WTC11 (cell line): Measurements from ENCODE around the gene SPATA2. TPM values are rescaled to one million over a fixed set of nuclear protein-coding genes. Genes with fewer than 3 reads are reported as not detected.

Experiments used
- ATAC-seq: fragments of 200-7000 bp; cut with Tn5 transposase; 2 replicates; pipeline ENCODE4 v1.10.0; 2021; ENCODE audit warnings: mild to moderate bottlenecking, moderate library complexity
- CTCF ChIA-PET: fragments of 300-600 bp; sonication (Branson Sonifier 250); formaldehyde crosslinking; loops from one replicate; lab custom pipeline; 2021; ENCODE audit warnings: antibody characterized with exemption; lab: Charles Lee
- POLR2A ChIA-PET: fragments of 350-600 bp; sonication (Branson Sonifier 250); formaldehyde crosslinking; loops from one replicate; lab custom pipeline; 2021; ENCODE audit warnings: antibody characterized with exemption; lab: Charles Lee
- DNase-seq: peaks from one replicate; pipeline ENCODE4 v3.0.0; 2021; ENCODE audit warnings: low spot score
- H3K27ac Mint-ChIP-seq: 2 replicates; pipeline ENCODE4 v1.8.0; 2021; ENCODE audit warnings: mixed read lengths
- H3K27me3 Mint-ChIP-seq: 2 replicates; pipeline ENCODE4 v1.8.0; 2021; ENCODE audit warnings: low read depth, mild to moderate bottlenecking, moderate library complexity, mixed read lengths
- H3K36me3 Mint-ChIP-seq: 2 replicates; pipeline ENCODE4 v1.8.0; 2021; ENCODE audit warnings: mixed read lengths
- H3K4me1 Mint-ChIP-seq: 2 replicates; pipeline ENCODE4 v1.8.0; 2022; ENCODE audit warnings: mixed read lengths
- H3K4me3 Mint-ChIP-seq: 2 replicates; pipeline ENCODE4 v1.8.0; 2021; ENCODE audit warnings: mild to moderate bottlenecking, moderate library complexity, mixed read lengths
- H3K9me3 Mint-ChIP-seq: 2 replicates; pipeline ENCODE4 v1.8.0; 2021; ENCODE audit warnings: mixed read lengths
- FOXP1 ChIP-seq: sonication (generic); formaldehyde crosslinking; IDR thresholded peaks from 2 replicates; pipeline ENCODE4 v1.8.0; 2022; ENCODE audit warnings: missing genetic modification reagents, mild to moderate bottlenecking, moderate library complexity, borderline replicate concordance
- NFYB ChIP-seq: sonication (generic); formaldehyde crosslinking; conservative IDR thresholded peaks from 2 replicates; pipeline ENCODE4 v1.8.0; 2022; ENCODE audit warnings: low read depth, missing genetic modification reagents
- SP1 ChIP-seq: sonication (generic); formaldehyde crosslinking; conservative IDR thresholded peaks from 2 replicates; pipeline ENCODE4 v1.8.1; 2022; ENCODE audit warnings: missing genetic modification reagents
- ZNF416 ChIP-seq: fragments of 250-450 bp; sonication (Bioruptor Pico); IDR thresholded peaks from 2 replicates; pipeline ENCODE4 v1.9.0; 2021; ENCODE audit warnings: mild to moderate bottlenecking, inconsistent platforms
- total RNA-seq: library from RNA; stranded (reverse); gene quantifications from 3 replicates; pipeline ENCODE4 v1.2.3, GENCODE V29; 2021
- TF ChIP-seq, protein P1 (sequence below): sonication (generic); formaldehyde crosslinking; IDR thresholded peaks from 2 replicates; pipeline ENCODE4 v1.8.0; 2023; ENCODE audit warnings: missing genetic modification reagents, mild to moderate bottlenecking, borderline replicate concordance
- TF ChIP-seq, protein P2 (sequence below): sonication (generic); formaldehyde crosslinking; IDR thresholded peaks from 2 replicates; pipeline ENCODE4 v1.8.1; 2022; ENCODE audit warnings: mild to moderate bottlenecking, moderate library complexity, missing genetic modification reagents
- TF ChIP-seq, protein P3 (sequence below): sonication (generic); formaldehyde crosslinking; IDR thresholded peaks from 2 replicates; pipeline ENCODE4 v1.8.0; 2022; ENCODE audit warnings: mild to moderate bottlenecking, missing genetic modification reagents
- TF ChIP-seq, protein P4 (sequence below): fragments of 250-450 bp; sonication (Bioruptor Pico); IDR thresholded peaks from 2 replicates; pipeline ENCODE4 v1.9.0; 2021; ENCODE audit warnings: mild to moderate bottlenecking, borderline replicate concordance
- TF ChIP-seq, protein P5 (sequence below): fragments of 250-450 bp; sonication (Bioruptor Pico); IDR thresholded peaks from 2 replicates; pipeline ENCODE4 v2.1.2; 2022; ENCODE audit warnings: mild to moderate bottlenecking, moderate library complexity
- TF ChIP-seq, protein P6 (sequence below): sonication (generic); formaldehyde crosslinking; IDR thresholded peaks from 2 replicates; pipeline ENCODE4 v1.8.1; 2023; ENCODE audit warnings: mild to moderate bottlenecking, missing genetic modification reagents
- TF ChIP-seq, protein P7 (sequence below): sonication (generic); formaldehyde crosslinking; IDR thresholded peaks from 2 replicates; pipeline ENCODE4 v1.8.1; 2022; ENCODE audit warnings: low read depth, missing genetic modification reagents, borderline replicate concordance

SPATA2 gene
- total RNA-seq, 1 experiment from 2014 or later, result 11.3 TPM

DNA sequence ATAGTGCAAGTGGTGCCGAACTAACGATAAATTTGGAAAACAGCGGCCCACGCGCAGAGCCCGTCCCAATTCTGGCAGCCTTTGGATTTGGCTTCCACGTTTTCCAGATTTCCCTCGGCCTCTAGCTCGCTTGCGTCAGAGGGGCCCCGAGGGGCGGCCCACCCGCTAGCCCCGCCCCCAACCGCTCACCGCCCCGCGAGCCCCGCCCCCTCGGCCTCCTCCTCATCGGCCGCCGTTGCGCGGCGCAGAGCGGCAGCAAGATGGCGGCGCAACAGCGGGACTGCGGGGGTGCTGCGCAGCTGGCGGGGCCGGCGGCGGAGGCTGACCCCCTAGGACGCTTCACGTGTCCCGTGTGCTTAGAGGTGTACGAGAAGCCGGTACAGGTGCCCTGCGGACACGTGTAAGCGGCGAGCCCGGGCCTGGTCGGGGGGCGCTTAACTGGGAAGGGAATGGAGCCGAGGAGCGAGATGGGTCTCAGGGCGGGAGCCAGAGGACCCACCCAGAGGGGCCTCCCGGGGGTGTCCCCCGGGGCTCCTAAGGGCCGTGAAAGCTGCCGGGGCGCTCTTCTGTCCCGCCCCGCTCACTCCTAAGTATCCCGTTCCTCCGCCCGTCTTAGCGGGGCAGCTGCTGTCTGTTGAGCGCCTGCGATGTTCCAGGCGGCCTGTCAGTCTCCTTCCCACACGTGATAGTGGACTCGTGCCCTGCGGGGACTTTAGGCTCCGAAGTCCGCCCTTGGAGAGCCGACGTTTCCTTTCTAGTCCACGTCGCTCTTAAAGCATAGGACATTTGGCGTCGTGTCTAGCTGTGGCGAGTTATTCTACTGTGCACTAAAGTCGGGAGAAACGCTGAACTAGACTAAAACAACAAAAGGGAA lies 21.1 kb upstream of the SPATA2 start, which contains the start of gene RNF114 (continued):
- TF ChIP-seq, protein P1, sequence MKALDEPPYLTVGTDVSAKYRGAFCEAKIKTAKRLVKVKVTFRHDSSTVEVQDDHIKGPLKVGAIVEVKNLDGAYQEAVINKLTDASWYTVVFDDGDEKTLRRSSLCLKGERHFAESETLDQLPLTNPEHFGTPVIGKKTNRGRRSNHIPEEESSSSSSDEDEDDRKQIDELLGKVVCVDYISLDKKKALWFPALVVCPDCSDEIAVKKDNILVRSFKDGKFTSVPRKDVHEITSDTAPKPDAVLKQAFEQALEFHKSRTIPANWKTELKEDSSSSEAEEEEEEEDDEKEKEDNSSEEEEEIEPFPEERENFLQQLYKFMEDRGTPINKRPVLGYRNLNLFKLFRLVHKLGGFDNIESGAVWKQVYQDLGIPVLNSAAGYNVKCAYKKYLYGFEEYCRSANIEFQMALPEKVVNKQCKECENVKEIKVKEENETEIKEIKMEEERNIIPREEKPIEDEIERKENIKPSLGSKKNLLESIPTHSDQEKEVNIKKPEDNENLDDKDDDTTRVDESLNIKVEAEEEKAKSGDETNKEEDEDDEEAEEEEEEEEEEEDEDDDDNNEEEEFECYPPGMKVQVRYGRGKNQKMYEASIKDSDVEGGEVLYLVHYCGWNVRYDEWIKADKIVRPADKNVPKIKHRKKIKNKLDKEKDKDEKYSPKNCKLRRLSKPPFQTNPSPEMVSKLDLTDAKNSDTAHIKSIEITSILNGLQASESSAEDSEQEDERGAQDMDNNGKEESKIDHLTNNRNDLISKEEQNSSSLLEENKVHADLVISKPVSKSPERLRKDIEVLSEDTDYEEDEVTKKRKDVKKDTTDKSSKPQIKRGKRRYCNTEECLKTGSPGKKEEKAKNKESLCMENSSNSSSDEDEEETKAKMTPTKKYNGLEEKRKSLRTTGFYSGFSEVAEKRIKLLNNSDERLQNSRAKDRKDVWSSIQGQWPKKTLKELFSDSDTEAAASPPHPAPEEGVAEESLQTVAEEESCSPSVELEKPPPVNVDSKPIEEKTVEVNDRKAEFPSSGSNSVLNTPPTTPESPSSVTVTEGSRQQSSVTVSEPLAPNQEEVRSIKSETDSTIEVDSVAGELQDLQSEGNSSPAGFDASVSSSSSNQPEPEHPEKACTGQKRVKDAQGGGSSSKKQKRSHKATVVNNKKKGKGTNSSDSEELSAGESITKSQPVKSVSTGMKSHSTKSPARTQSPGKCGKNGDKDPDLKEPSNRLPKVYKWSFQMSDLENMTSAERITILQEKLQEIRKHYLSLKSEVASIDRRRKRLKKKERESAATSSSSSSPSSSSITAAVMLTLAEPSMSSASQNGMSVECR (CRISPR knock-in tag), result peak; percentile 23; the same call in 1 of the 2 replicates
- TF ChIP-seq, protein P2, sequence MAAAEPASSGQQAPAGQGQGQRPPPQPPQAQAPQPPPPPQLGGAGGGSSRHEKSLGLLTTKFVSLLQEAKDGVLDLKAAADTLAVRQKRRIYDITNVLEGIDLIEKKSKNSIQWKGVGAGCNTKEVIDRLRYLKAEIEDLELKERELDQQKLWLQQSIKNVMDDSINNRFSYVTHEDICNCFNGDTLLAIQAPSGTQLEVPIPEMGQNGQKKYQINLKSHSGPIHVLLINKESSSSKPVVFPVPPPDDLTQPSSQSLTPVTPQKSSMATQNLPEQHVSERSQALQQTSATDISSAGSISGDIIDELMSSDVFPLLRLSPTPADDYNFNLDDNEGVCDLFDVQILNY (CRISPR knock-in tag), result peak; percentile 84; the same call in 1 of the 2 replicates
- TF ChIP-seq ZNF416 (CRISPR knock-in tag), result no peak
- TF ChIP-seq, all 79 proteins: peak for 12

DNA sequence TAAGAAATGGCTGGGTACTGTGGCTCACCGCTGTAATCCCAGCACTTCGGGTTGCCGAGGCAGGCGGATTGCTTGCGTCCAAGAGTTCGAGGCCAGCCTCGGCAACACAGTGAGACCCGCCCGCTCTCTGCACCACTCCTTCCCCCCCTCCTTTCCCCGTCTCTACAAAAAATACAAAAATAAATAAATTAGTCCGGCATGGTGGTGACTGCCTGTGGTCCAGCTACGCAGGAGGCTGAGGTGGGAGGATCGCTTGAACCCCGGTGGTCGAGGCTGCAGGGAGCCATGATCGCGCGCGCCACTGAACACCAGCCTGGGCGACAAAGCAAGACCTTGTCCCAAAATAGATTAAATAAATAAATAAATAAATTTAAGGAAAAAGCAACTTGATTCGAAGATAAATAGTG lies 20.4 kb upstream of the SPATA2 start:
- Mint-ChIP-seq H3K4me3 (no peak overlapping the region; the same call in 1 of the 2 replicates), H3K27ac (no peak overlapping the region)
- TF ChIP-seq, protein P3, sequence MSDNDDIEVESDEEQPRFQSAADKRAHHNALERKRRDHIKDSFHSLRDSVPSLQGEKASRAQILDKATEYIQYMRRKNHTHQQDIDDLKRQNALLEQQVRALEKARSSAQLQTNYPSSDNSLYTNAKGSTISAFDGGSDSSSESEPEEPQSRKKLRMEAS, result no peak
- TF ChIP-seq FOXP1 (CRISPR knock-in tag), result no peak
- TF ChIP-seq, protein P1 (CRISPR knock-in tag), result no peak
- TF ChIP-seq, protein P4, sequence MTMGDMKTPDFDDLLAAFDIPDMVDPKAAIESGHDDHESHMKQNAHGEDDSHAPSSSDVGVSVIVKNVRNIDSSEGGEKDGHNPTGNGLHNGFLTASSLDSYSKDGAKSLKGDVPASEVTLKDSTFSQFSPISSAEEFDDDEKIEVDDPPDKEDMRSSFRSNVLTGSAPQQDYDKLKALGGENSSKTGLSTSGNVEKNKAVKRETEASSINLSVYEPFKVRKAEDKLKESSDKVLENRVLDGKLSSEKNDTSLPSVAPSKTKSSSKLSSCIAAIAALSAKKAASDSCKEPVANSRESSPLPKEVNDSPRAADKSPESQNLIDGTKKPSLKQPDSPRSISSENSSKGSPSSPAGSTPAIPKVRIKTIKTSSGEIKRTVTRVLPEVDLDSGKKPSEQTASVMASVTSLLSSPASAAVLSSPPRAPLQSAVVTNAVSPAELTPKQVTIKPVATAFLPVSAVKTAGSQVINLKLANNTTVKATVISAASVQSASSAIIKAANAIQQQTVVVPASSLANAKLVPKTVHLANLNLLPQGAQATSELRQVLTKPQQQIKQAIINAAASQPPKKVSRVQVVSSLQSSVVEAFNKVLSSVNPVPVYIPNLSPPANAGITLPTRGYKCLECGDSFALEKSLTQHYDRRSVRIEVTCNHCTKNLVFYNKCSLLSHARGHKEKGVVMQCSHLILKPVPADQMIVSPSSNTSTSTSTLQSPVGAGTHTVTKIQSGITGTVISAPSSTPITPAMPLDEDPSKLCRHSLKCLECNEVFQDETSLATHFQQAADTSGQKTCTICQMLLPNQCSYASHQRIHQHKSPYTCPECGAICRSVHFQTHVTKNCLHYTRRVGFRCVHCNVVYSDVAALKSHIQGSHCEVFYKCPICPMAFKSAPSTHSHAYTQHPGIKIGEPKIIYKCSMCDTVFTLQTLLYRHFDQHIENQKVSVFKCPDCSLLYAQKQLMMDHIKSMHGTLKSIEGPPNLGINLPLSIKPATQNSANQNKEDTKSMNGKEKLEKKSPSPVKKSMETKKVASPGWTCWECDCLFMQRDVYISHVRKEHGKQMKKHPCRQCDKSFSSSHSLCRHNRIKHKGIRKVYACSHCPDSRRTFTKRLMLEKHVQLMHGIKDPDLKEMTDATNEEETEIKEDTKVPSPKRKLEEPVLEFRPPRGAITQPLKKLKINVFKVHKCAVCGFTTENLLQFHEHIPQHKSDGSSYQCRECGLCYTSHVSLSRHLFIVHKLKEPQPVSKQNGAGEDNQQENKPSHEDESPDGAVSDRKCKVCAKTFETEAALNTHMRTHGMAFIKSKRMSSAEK, result no peak
- no peak for TF ChIP-seq NFYB (CRISPR knock-in tag)
- TF ChIP-seq, protein P5, sequence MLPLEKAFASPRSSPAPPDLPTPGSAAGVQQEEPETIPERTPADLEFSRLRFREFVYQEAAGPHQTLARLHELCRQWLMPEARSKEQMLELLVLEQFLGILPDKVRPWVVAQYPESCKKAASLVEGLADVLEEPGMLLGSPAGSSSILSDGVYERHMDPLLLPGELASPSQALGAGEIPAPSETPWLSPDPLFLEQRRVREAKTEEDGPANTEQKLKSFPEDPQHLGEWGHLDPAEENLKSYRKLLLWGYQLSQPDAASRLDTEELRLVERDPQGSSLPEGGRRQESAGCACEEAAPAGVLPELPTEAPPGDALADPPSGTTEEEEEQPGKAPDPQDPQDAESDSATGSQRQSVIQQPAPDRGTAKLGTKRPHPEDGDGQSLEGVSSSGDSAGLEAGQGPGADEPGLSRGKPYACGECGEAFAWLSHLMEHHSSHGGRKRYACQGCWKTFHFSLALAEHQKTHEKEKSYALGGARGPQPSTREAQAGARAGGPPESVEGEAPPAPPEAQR (CRISPR knock-in tag), result no peak
- TF ChIP-seq, protein P6, sequence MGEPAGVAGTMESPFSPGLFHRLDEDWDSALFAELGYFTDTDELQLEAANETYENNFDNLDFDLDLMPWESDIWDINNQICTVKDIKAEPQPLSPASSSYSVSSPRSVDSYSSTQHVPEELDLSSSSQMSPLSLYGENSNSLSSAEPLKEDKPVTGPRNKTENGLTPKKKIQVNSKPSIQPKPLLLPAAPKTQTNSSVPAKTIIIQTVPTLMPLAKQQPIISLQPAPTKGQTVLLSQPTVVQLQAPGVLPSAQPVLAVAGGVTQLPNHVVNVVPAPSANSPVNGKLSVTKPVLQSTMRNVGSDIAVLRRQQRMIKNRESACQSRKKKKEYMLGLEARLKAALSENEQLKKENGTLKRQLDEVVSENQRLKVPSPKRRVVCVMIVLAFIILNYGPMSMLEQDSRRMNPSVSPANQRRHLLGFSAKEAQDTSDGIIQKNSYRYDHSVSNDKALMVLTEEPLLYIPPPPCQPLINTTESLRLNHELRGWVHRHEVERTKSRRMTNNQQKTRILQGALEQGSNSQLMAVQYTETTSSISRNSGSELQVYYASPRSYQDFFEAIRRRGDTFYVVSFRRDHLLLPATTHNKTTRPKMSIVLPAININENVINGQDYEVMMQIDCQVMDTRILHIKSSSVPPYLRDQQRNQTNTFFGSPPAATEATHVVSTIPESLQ, result no peak
- TF ChIP-seq SP1, result no peak
- TF ChIP-seq, protein P7, sequence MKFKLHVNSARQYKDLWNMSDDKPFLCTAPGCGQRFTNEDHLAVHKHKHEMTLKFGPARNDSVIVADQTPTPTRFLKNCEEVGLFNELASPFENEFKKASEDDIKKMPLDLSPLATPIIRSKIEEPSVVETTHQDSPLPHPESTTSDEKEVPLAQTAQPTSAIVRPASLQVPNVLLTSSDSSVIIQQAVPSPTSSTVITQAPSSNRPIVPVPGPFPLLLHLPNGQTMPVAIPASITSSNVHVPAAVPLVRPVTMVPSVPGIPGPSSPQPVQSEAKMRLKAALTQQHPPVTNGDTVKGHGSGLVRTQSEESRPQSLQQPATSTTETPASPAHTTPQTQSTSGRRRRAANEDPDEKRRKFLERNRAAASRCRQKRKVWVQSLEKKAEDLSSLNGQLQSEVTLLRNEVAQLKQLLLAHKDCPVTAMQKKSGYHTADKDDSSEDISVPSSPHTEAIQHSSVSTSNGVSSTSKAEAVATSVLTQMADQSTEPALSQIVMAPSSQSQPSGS, result no peak

More for the DNA sequence above, 20.4 kb upstream of the SPATA2 start:
- ChIA-PET POLR2A (interaction anchor here (0.6 kb wide), 1 partner anchor 28 kb away, joined by 6 read pairs; no protein-coding TSS in a partner anchor), CTCF (interaction anchor here (0.8 to 2.2 kb wide), 9 partner anchors 12 to 394 kb away, joined by 3 to 8 read pairs (median 4); no protein-coding TSS in a partner anchor)
- ATAC-seq, result no peak
- DNase-seq, result no peak
- no peaks in the 10 kb centered on the region for H3K9me3 Mint-ChIP-seq
- H3K4me1 Mint-ChIP-seq, result peaks cover 25% of the 10 kb centered on the region
- H3K27me3 Mint-ChIP-seq, result no peaks in the 10 kb centered on the region
- H3K36me3 Mint-ChIP-seq, result peaks cover 10% of the 10 kb centered on the region
